Stimulated activated naive CD4-positive, alpha-beta T cell (primary cell): Measurements from ENCODE around the gene ARMS2.
A peak's percentile ranks its signal among the peaks of the same experiment; 100 is the strongest.

Source experiments
- DNase-seq, 6 experiments: peaks; one replicate each; lab custom pipeline; 2025; lab: John Stamatoyannopoulos, UW

The ARMS2 gene

GRCh38 chr10:122450353-122450990 is 4.0 kb upstream of the ARMS2 start:
- no peak for DNase-seq

DNA sequence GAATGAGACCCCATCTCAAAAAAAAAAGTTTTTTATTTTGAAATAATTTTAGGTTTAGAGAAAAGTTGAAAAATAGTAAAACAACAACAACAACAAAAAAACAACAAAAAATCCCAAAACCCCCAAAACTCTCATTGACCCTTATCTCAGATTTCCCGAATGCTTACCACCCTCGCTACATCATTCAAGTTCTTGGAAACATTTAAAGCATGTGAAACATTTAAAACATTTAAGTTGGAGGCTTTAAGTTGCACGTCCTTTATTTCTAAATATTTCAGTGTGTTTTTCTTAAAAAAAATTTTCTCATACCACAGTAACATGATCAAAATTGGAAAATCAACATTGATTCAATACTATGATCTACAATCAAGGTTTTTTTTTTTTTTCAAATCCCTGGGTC is 382 bp upstream of the ARMS2 start:
- DNase-seq: no peak

DNA sequence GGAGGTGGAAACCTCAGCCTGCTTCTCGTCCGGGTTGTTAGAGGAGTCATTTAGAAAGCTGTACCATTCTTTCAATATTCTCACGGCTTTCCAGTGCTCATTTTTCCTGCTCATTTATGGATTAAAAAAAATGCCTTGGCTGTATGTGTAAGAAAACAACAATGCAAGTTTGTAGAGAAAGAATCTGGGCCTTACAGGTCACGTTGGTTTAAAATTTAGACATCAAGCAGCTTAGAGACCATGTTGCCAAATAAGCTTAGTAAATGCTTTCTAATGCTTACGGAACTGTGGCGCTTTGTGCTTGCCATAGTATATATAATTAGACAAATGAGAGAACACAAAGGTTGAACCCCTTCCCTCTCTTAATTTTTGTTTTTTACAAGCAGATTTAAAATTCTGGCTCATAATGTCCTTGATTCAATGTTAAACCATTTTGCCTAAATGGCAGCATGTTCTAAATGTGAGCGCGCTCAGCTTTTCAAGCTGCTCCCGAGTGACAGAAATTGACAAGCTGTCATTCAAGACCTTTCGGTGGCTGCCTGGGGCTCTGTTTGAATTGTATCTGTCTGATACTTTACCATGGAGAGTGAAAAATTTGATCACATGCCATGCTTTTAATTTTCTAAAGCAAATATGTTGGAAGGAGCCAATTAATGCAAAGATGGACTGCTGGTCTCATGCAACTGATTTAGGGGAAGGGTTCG is 1.1 kb downstream of the ARMS2 start:
- no peak for DNase-seq

DNA sequence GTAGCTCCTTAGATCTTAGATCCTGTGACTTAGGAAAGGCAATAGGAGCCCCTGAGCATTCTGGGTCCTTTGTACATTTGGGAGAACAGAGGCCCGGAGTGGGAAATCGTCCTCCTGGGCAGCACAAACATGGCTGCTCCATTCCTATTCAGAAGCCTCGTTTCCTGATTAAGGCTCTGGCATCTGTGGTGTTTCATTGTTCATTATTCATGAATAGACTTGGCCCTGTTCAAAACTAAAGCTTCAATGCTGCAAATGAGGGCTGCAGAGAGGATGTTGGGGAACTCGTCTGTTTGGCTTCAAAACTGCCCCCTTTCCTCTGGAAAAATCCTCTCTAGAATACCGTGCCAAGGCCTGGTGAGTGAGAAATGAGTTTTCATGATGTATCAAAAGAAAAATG is 3.5 kb downstream of the ARMS2 start:
- no peak for DNase-seq

- DNase-seq: no peak
Observed at GRCh38 chr10:122458693-122459092, 4.2 kb downstream of the ARMS2 start.

DNA sequence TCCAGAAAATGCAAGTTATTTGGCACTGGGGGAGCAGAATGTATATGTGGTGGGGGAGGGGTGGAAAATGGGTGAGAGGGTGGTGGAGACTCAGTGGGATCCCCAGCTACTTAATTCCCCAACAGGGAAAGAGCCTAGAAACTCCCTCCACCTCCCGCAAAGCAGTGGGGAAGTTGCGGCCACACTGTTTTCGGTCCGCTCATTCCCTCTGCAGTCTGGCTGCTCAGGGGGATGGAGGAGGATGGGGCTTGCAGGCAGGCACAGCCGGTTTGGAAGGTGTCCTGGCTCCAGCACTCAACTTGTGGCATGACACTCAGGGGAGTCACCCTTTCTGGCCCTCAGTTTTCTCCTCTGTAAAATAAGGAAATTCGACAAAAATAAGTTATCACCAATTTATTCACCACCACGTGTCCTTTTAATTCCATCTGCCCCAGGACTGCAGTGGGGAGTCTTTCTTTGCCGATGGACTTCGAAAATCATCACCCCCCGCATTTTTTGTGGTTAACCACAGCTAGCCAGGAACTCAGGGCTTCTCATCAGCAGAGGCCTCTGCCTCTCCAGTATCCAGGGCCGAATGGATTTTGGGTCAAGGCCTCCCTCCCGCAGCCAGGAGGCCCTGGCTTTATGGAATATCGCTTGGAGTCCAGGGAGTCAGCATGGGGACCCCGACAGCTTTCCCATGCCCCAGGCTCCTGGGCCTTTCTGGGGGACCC is 5.3 kb downstream of the ARMS2 start:
- no peak for DNase-seq

- no peak for DNase-seq
Observed at GRCh38 chr10:122460891-122461293, 6.4 kb downstream of the ARMS2 start.

- DNase-seq: no peak
Observed at GRCh38 chr10:122461367-122461728, 6.9 kb downstream of the ARMS2 start, which contains the start of gene HTRA1. HTRA1 (plus strand) TSS chr10:122461553; CDS start chr10:122461653, 100 bp downstream.

GRCh38 chr10:122461729-122462532 is 7.5 kb downstream of the ARMS2 start:
- peak in 1 of 6 experiments; percentile 1 for DNase-seq

DNA sequence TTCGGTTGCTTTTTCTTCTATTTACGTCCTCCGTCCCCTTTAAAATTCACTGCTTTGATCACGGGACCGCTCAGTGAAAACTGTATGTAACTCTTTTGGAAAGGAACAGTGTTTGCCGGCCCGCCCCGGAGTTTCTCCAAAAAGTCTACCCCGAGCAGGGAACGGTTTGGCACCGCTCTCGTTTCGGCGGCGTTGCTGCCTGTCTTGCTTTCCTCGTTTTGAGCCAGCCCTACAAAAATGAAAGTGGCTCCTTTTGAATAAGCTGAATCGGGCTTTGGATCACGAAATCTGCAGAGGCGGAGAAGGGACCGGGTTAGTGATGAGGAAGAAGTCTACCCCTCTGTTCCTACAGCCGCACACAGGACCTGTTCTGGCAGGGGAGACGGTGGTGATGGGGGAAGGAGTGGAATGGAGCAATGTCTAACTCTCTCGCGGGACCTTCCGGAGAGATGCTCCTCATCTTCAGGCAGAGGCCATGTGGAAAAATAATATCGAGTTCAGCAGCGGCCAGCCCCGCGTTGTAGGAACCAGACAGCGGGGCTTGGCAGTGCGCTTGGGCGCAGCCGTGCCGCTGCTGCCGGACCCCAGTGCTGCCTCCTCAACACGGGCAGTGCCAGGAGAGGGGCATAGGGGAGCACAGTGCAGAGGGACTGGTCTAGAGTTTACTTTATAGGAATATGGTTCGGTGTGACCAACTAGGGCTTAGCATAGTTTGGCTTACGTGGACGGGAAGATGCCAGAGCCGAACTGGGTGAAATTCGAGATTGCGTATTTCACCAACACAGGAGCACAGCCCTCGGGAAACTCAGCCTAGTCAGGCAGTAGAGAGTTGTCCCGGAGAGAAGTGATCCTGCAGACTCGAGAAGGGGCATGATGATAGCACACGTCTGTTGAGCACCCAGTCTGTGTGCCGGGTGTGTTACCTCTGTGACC is 8.3 kb downstream of the ARMS2 start:
- no peak for DNase-seq

GRCh38 chr10:122463466-122464249 is 9.2 kb downstream of the ARMS2 start:
- DNase-seq: no peak

GRCh38 chr10:122464250-122464510 is 9.7 kb downstream of the ARMS2 start:
- no peak for DNase-seq

GRCh38 chr10:122464586-122464985 is 10.1 kb downstream of the ARMS2 start:
- DNase-seq: no peak

DNA sequence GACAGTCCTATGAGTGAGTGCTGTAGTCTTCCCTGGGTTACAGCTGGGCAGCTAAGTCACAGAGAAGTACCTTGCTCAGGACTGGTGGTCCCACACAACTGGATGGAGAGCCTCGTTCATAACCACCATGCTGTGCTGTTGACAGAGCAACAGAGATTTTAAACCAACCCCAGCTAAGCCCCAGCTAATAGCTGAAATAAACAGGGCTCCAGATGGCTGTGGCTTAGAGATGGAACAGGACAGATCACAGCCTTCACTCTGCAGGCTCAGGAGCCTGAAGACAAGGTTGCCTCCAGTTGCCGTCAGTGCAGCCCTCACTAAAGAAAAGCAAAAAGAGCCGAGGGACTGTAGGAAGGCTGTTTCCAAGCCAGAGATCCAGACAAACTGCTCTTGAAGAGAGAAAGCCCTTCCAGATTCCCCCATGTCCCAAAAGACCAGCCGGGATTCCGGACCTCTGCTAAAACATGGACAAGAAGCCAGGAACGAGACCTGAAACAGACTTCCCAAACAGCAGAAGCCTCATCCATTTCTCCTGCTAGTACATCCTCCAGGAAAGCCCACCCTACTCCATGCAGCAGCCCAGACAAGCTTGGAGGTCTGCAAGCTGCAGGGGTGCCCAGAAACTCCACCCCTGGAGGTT is 11.1 kb downstream of the ARMS2 start:
- no peak for DNase-seq

DNA sequence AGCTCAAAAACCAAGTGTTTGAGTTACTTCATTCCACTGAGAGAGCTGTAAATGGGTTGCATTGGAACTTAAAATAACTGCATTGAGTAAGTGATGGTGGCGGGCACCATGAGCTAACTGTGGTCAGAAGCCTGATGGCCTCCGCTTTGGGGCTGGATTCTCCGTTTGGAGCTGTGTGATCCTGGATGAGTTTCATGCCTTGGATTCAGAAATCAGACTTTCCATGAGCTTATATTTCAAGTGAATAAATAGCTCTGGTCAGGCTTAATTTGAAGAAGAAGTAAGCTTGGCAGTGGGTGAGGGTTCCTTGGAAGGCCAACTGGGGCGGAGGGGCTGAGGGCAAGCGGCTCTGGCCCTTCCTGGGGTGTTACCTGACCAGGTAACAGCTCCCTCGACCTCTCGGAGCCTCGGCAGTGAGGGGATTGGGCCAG is 12.5 kb downstream of the ARMS2 start:
- no peak for DNase-seq

DNA sequence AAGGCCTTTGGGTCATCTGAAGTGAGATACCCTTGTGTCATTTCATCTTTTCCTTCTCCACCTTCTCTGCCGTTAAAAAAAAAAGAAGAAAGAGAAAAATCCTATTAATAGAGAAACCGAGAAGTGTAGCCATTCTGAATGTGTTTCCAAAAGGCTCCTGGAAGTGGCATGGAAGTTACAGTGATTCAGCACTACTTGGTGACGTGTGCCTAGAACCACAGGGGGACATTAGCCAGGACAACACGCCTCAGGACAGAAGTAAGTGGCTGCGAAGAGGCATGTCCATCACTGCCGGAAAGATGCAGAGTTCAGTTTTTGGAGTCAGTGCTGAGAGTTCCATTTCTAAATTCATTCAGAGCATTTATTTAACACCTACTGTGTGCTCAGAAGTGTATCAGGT is 13.2 kb downstream of the ARMS2 start:
- no peak for DNase-seq

DNA sequence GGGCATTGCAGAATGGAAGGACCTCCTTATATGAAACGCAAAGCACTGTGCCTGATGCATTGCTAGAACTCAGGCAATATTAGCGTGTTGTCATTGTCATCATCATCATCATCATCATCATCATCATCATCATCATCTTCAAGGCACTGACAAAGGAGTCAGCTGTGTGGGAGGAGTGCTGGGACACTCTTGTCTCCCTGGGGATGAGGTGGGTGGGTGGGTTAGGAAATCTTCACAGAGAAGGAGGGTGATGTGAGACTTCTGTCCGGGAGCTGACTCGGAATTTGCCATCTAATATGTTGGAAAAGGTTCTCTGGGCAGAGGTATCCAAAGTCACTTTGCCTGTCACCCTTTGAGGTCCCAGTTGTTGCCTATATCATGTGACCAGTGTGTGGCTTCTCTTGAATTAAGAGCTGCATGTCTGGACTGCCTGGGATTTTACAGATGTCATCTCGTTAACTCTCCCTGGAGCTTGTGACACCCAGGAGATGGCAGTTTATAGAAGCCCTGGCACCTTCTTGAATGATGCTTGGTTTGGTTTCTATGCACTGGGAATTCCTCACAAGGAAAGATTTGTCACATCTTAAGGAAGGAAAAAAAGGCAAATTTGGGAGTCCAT is 14.0 kb downstream of the ARMS2 start:
- DNase-seq: no peak

- DNase-seq: no peak
Observed at GRCh38 chr10:122468926-122469781, 14.7 kb downstream of the ARMS2 start.

DNA sequence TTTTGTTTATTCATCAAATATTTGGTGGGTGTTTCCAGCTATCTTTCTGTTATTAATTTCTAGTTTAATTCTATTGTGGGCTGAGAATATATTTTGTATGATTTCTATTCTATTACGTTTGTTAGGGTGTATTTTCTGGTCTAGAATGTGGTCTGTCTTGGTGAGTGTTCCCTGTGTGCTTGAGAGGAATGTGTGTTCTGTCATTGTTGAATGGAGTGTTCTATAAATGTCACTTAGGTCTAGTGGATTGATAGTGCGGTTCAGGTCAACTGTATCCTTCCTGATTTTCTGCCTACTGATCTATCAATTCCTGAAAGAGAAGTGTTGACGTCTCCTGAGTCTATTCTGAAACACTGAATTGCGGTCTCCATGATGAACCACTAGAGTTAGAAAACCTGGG is 15.4 kb downstream of the ARMS2 start:
- DNase-seq: no peak
